H9 (cell line): ENCODE data around the gene GALE. TPM values are rescaled to one million over a fixed set of nuclear protein-coding genes. Genes with fewer than 3 reads are reported as not detected.

ENCODE experiments used
- DNase-seq: peaks from one replicate; pipeline ENCODE4 v3.0.0-alpha.2; 2017
- H2AFZ ChIP-seq: one replicate; pipeline ENCODE4 v1.6.1; 2013; ENCODE audit warnings: mild to moderate bottlenecking, low read length, control low read depth, moderate library complexity
- H2AK5ac ChIP-seq: 2 replicates; pipeline ENCODE4 v1.6.1; 2013; ENCODE audit warnings: low read length, control low read depth, mixed read lengths; ENCODE audit not compliant: insufficient read length
- H2BK120ac ChIP-seq: one replicate; pipeline ENCODE4 v1.6.1; 2013; ENCODE audit warnings: low read depth, mild to moderate bottlenecking, low read length, control low read depth, inconsistent platforms; ENCODE audit not compliant: poor library complexity, severe bottlenecking
- H2BK12ac ChIP-seq: 2 replicates; pipeline ENCODE4 v1.6.1; 2013; ENCODE audit warnings: low read length, control low read depth, mixed read lengths, low read depth; ENCODE audit not compliant: insufficient read length
- H2BK15ac ChIP-seq: 2 replicates; pipeline ENCODE4 v1.6.1; 2013; ENCODE audit warnings: low read depth, low read length, control low read depth
- H2BK20ac ChIP-seq: one replicate; pipeline ENCODE4 v1.6.1; 2013; ENCODE audit warnings: low read depth, mild to moderate bottlenecking, low read length, control low read depth, inconsistent platforms; ENCODE audit not compliant: poor library complexity, severe bottlenecking
- H2BK5ac ChIP-seq: 2 replicates; pipeline ENCODE4 v1.6.1; 2013; ENCODE audit warnings: low read length, control low read depth, mixed read lengths; ENCODE audit not compliant: insufficient read length
- H3K14ac ChIP-seq: 2 replicates; pipeline ENCODE4 v1.6.1; 2013; ENCODE audit warnings: low read length, control low read depth; ENCODE audit not compliant: insufficient read depth
- H3K18ac ChIP-seq: 2 replicates; pipeline ENCODE4 v1.6.1; 2013; ENCODE audit warnings: low read depth, mild to moderate bottlenecking, mixed read lengths, low read length, control low read depth; ENCODE audit not compliant: insufficient read length
- H3K23ac ChIP-seq: 2 replicates; pipeline ENCODE4 v1.6.1; 2013; ENCODE audit warnings: low read length, control low read depth, mixed read lengths, low read depth; ENCODE audit not compliant: insufficient read length
- H3K23me2 ChIP-seq: 2 replicates; pipeline ENCODE4 v1.6.1; 2013; ENCODE audit warnings: low read depth, mild to moderate bottlenecking, mixed read lengths, low read length, control low read depth; ENCODE audit not compliant: insufficient read length, poor library complexity, severe bottlenecking
- H3K27ac ChIP-seq: 2 replicates; pipeline ENCODE4 v1.5.1; 2013; ENCODE audit warnings: low read length, control low read depth, mixed read lengths, low read depth; ENCODE audit not compliant: insufficient read length
- H3K27me3 ChIP-seq: 2 replicates; pipeline ENCODE4 v1.6.1; 2013; ENCODE audit warnings: low read length, control low read depth, inconsistent platforms; ENCODE audit not compliant: insufficient read depth
- H3K4ac ChIP-seq: 2 replicates; pipeline ENCODE4 v1.6.1; 2013; ENCODE audit warnings: low read depth, mild to moderate bottlenecking, control low read depth, inconsistent platforms, low read length, moderate library complexity
- H3K4me1 ChIP-seq: 2 replicates; pipeline ENCODE4 v1.6.1; 2013; ENCODE audit warnings: low read length, control low read depth, inconsistent platforms; ENCODE audit not compliant: insufficient read depth
- H3K4me2 ChIP-seq: 2 replicates; pipeline ENCODE4 v1.6.1; 2013; ENCODE audit warnings: low read length, control low read depth, mixed read lengths; ENCODE audit not compliant: insufficient read length, insufficient read depth
- H3K56ac ChIP-seq: 2 replicates; pipeline ENCODE4 v1.6.1; 2013; ENCODE audit warnings: low read depth, mild to moderate bottlenecking, mixed read lengths, low read length, control low read depth; ENCODE audit not compliant: insufficient read length
- H3K79me1 ChIP-seq: 2 replicates; pipeline ENCODE4 v1.6.1; 2013; ENCODE audit warnings: low read depth, mild to moderate bottlenecking, moderate library complexity, low read length, control low read depth, inconsistent platforms; ENCODE audit not compliant: insufficient read depth, poor library complexity, severe bottlenecking
- H3K79me2 ChIP-seq: 2 replicates; pipeline ENCODE4 v1.6.1; 2013; ENCODE audit warnings: low read length, control low read depth, inconsistent platforms; ENCODE audit not compliant: insufficient read depth
- H3K9ac ChIP-seq: 2 replicates; pipeline ENCODE4 v1.6.1; 2013; ENCODE audit warnings: low read length, control low read depth, mixed read lengths; ENCODE audit not compliant: insufficient read length; ENCODE audit errors: extremely low read depth
- H3K9me3 ChIP-seq: one replicate; pipeline ENCODE4 v1.6.1; 2013; ENCODE audit warnings: low read depth, low read length, inconsistent platforms; ENCODE audit not compliant: control insufficient read depth
- H3T11ph ChIP-seq: one replicate; pipeline ENCODE4 v1.6.1; 2013; ENCODE audit warnings: mild to moderate bottlenecking, low read length, control low read depth, inconsistent platforms
- H4K20me1 ChIP-seq: one replicate; pipeline ENCODE4 v1.6.1; 2013; ENCODE audit not compliant: control insufficient read depth, insufficient read length, insufficient read depth
- H4K5ac ChIP-seq: 2 replicates; pipeline ENCODE4 v1.6.1; 2013; ENCODE audit warnings: low read depth, mild to moderate bottlenecking, mixed read lengths, low read length, control low read depth; ENCODE audit not compliant: insufficient read length
- H4K8ac ChIP-seq: replicated peaks from 2 replicates; pipeline ENCODE4 v1.6.1; 2013; ENCODE audit warnings: low read length, control low read depth, mixed read lengths, low read depth; ENCODE audit not compliant: insufficient read length
- H4K91ac ChIP-seq: 2 replicates; pipeline ENCODE4 v1.6.1; 2013; ENCODE audit warnings: low read depth, mild to moderate bottlenecking, moderate library complexity, mixed read lengths, low read length, control low read depth; ENCODE audit not compliant: insufficient read length
- H3K27ac Mint-ChIP-seq, 3 experiments: 2 replicates in 2 of 3; 3 replicates in 1 of 3; pipeline ENCODE4 v1.8.0; 2020 to 2021; ENCODE audit warnings: mixed read lengths in 3 of 3, mild to moderate bottlenecking in 1 of 3, moderate library complexity in 1 of 3
- H3K27me3 Mint-ChIP-seq: 2 replicates; pipeline ENCODE4 v1.8.0; 2021; ENCODE audit warnings: low read depth, mild to moderate bottlenecking, moderate library complexity, mixed read lengths
- H3K36me3 Mint-ChIP-seq, 3 experiments: 2 replicates in 2 of 3; 3 replicates in 1 of 3; pipeline ENCODE4 v1.8.0; 2020 to 2021; ENCODE audit warnings: low read depth in 3 of 3, mixed read lengths in 3 of 3; ENCODE audit not compliant: insufficient read depth in 1 of 3
- H3K4me1 Mint-ChIP-seq, 2 experiments: 2 replicates each; pipeline ENCODE4 v1.8.0; 2020; ENCODE audit warnings: mixed read lengths in 2 of 2
- H3K4me3 Mint-ChIP-seq, 2 experiments: 2 replicates in 1 of 2; 3 replicates in 1 of 2; pipeline ENCODE4 v1.8.0; 2020 to 2021; ENCODE audit warnings: mild to moderate bottlenecking in 2 of 2, mixed read lengths in 2 of 2, moderate library complexity in 1 of 2
- H3K9me3 Mint-ChIP-seq, 2 experiments: 2 replicates in 1 of 2; 3 replicates in 1 of 2; pipeline ENCODE4 v1.8.0; 2020; ENCODE audit warnings: mild to moderate bottlenecking in 2 of 2, mixed read lengths in 2 of 2, moderate library complexity in 1 of 2
- CTCF ChIP-seq: fragments of 200-600 bp; sonication (generic); conservative IDR thresholded peaks from 3 replicates; pipeline ENCODE4 v1.8.0; 2021; ENCODE audit warnings: antibody characterized with exemption, mild to moderate bottlenecking
- WGBS: extraction: QIAGEN DNeasy Blood & Tissue Kit; methylation state at CpG from one replicate; pipeline ENCODE4 v1.1.7; 2013; ENCODE audit warnings: missing lambda C conversion rate, low lambda C conversion rate, mixed read lengths; ENCODE audit not compliant: insufficient read length; ENCODE audit errors: extremely low coverage; 5-methylcytosine and 5-hydroxymethylcytosine counted together
- total RNA-seq: library from RNA; stranded (reverse); gene quantifications from 2 replicates; pipeline ENCODE4 v1.2.1, GENCODE V29; 2021

The GALE gene
- total RNA-seq, 1 experiment from 2014 or later = 36.0 TPM

- H2AFZ ChIP-seq = no peak overlapping the region
- H3K56ac ChIP-seq = no peak overlapping the region
- no peak overlapping the region for H2BK15ac ChIP-seq
- no peak overlapping the region for H2BK20ac ChIP-seq
- no peak overlapping the region for H2AK5ac ChIP-seq
- no peak overlapping the region for H2BK12ac ChIP-seq
- H4K91ac ChIP-seq = no peak overlapping the region
- Mint-ChIP-seq H3K27ac (no peak overlapping the region; a peak in 1 of 7 replicates), H3K9me3 (no peaks in the 10 kb centered on the region), H3K27me3 (no peaks in the 10 kb centered on the region), H3K4me1 (no peaks in the 10 kb centered on the region), H3K36me3 (peaks cover 20 to 59% (median 54%) of the 10 kb centered on the region in 3 experiments; a peak in 6 of 7 replicates), H3K4me3 (no peak overlapping the region)
- no peak overlapping the region for H3K4me2 ChIP-seq
- WGBS = no CpG with 5 or more reads among the region's 7 CpGs
- no peak overlapping the region for H3K18ac ChIP-seq
- no peaks in the 10 kb centered on the region for H3K79me2 ChIP-seq
- H4K20me1 ChIP-seq = peaks cover 2% of the 10 kb centered on the region
- H2BK120ac ChIP-seq = no peak overlapping the region
- H3K4ac ChIP-seq = no peak overlapping the region
- H2BK5ac ChIP-seq = no peak overlapping the region
- no peak overlapping the region for H3K23ac ChIP-seq
- no peaks in the 10 kb centered on the region for H3K9me3 ChIP-seq
- no peak overlapping the region for H3T11ph ChIP-seq
- no peaks in the 10 kb centered on the region for H3K23me2 ChIP-seq
- no peak overlapping the region for H3K14ac ChIP-seq
- DNase-seq = no peak
- H3K27me3 ChIP-seq = no peaks in the 10 kb centered on the region
- H3K4me1 ChIP-seq = no peaks in the 10 kb centered on the region
- H3K79me1 ChIP-seq = no peaks in the 10 kb centered on the region
- TF ChIP-seq CTCF = no peak
- no peak overlapping the region for H3K9ac ChIP-seq
- no peak overlapping the region for H3K27ac ChIP-seq
- H4K8ac ChIP-seq = no peak overlapping the region
- H4K5ac ChIP-seq = no peak overlapping the region
These were observed 37.4 kb downstream of the GALE start for GRCh38 chr1:23763041-23763577.
